ENCODE measurements around the gene CTSK. TPM values are rescaled to one million over a fixed set of nuclear protein-coding genes. Genes with fewer than 3 reads are reported as not detected.
"Not testable (repeated sequence)": the region's sequence is repeated elsewhere in the genome, so short reads cannot be mapped to it uniquely, and the experiment has no call there.

CTSK gene
- total RNA-seq, 2 donors from 2014 or later, result 6.1 to 8.4 TPM

- 88 to 94% methylated on average over 3 to 4 of the region's 4 CpGs for WGBS, 2 experiments (ENCODE audit: insufficient coverage in 1 of 2, insufficient read length in 1 of 2)
- H3K4me1 ChIP-seq (ENCODE audit: control insufficient read depth, insufficient read depth, low read length), result no peaks in the 10 kb centered on the region
- Mint-ChIP-seq H3K27me3 (ENCODE audit: insufficient read depth) (no peaks in the 10 kb centered on the region), H3K4me3 (no peak overlapping the region), H3K27ac (no peak overlapping the region), H3K9me3 (no peaks in the 10 kb centered on the region), H3K4me1 (no peaks in the 10 kb centered on the region), H3K36me3 (ENCODE audit: low read depth) (no peaks in the 10 kb centered on the region)
- no peak overlapping the region for H3K27ac ChIP-seq (ENCODE audit: low read depth, low read length)
- DNase-seq, result no peak
- no peak for TF ChIP-seq CTCF (conservative IDR thresholded peaks at IDR 0.05)
- H3K4me3 ChIP-seq (ENCODE audit: low read length), result no peak overlapping the region
- no peaks in the 10 kb centered on the region for H3K9me3 ChIP-seq (ENCODE audit: control insufficient read depth, low read length)
- no peaks in the 10 kb centered on the region for H3K27me3 ChIP-seq (ENCODE audit: control insufficient read depth, insufficient read depth, low read length, poor library complexity, severe bottlenecking)
- H3K36me3 ChIP-seq (ENCODE audit: control insufficient read depth, insufficient read depth, low read length), result no peaks in the 10 kb centered on the region
- no peak overlapping the region for H3K9ac ChIP-seq (ENCODE audit: extremely low read depth, low read length, poor library complexity, severe bottlenecking)
Observed at GRCh38 chr1:150772326-150772725, 35.7 kb downstream of the CTSK start.

GRCh38 chr1:150767704-150768103, 40.4 kb downstream of the CTSK start:
- not testable (repeated sequence) for H3K36me3 Mint-ChIP-seq (ENCODE audit: low read depth)
- WGBS, 2 experiments (ENCODE audit: insufficient coverage in 1 of 2, insufficient read length in 1 of 2), result 29 to 55% methylated on average over 1 of the region's 1 CpG

GRCh38 chr1:150765977-150766301, 42.1 kb downstream of the CTSK start:
- H3K27me3 ChIP-seq (ENCODE audit: control insufficient read depth, insufficient read depth, low read length, poor library complexity, severe bottlenecking); H3K9me3 ChIP-seq (ENCODE audit: control insufficient read depth, low read length); H3K9ac ChIP-seq (ENCODE audit: extremely low read depth, low read length, poor library complexity, severe bottlenecking); H3K4me1 ChIP-seq (ENCODE audit: control insufficient read depth, insufficient read depth, low read length); H3K27ac Mint-ChIP-seq; H3K4me1 Mint-ChIP-seq; H3K27me3 Mint-ChIP-seq (ENCODE audit: insufficient read depth); H3K36me3 Mint-ChIP-seq (ENCODE audit: low read depth); DNase-seq; H3K36me3 ChIP-seq (ENCODE audit: control insufficient read depth, insufficient read depth, low read length); H3K9me3 Mint-ChIP-seq; H3K4me3 ChIP-seq (ENCODE audit: low read length); H3K27ac ChIP-seq (ENCODE audit: low read depth, low read length); H3K4me3 Mint-ChIP-seq: not testable (repeated sequence)
- 86 to 97% methylated on average over 1 of the region's 1 CpG for WGBS, 2 experiments (ENCODE audit: insufficient coverage in 1 of 2, insufficient read length in 1 of 2)

More at GRCh38 chr1:150767704-150768103, 40.4 kb downstream of the CTSK start:
- H3K9me3 ChIP-seq (ENCODE audit: control insufficient read depth, low read length); H3K9me3 Mint-ChIP-seq; H3K27ac ChIP-seq (ENCODE audit: low read depth, low read length); H3K27me3 ChIP-seq (ENCODE audit: control insufficient read depth, insufficient read depth, low read length, poor library complexity, severe bottlenecking); H3K4me1 ChIP-seq (ENCODE audit: control insufficient read depth, insufficient read depth, low read length); H3K9ac ChIP-seq (ENCODE audit: extremely low read depth, low read length, poor library complexity, severe bottlenecking); H3K27me3 Mint-ChIP-seq (ENCODE audit: insufficient read depth); H3K4me3 Mint-ChIP-seq; H3K27ac Mint-ChIP-seq; H3K4me1 Mint-ChIP-seq; H3K4me3 ChIP-seq (ENCODE audit: low read length); H3K36me3 ChIP-seq (ENCODE audit: control insufficient read depth, insufficient read depth, low read length); DNase-seq: not testable (repeated sequence)

- peaks cover under 1% of the 10 kb centered on the region for H3K36me3 Mint-ChIP-seq (ENCODE audit: low read depth)
- H3K9me3 Mint-ChIP-seq, result peaks cover 5% of the 10 kb centered on the region
- Histone ChIP-seq H3K9me3 (ENCODE audit: control insufficient read depth, low read length) (peaks cover 6% of the 10 kb centered on the region), H3K4me3 (ENCODE audit: low read length) (no peak within 1 kb of the TSS), H3K27me3 (ENCODE audit: control insufficient read depth, insufficient read depth, low read length, poor library complexity, severe bottlenecking) (no peaks in the 10 kb centered on the region), H3K4me1 (ENCODE audit: control insufficient read depth, insufficient read depth, low read length) (no peaks in the 10 kb centered on the region), H3K27ac (ENCODE audit: low read depth, low read length) (no peak within 1 kb of the TSS), H3K36me3 (ENCODE audit: control insufficient read depth, insufficient read depth, low read length) (no peaks in the 10 kb centered on the region), H3K9ac (ENCODE audit: extremely low read depth, low read length, poor library complexity, severe bottlenecking) (no peak within 1 kb of the TSS)
- no peak for DNase-seq
- WGBS, 2 experiments (ENCODE audit: insufficient coverage in 1 of 2, insufficient read length in 1 of 2), result 83 to 93% methylated on average over 4 of the region's 4 CpGs
- H3K4me3 Mint-ChIP-seq, result no peak within 1 kb of the TSS
- H3K27me3 Mint-ChIP-seq (ENCODE audit: insufficient read depth), result no peaks in the 10 kb centered on the region
- H3K27ac Mint-ChIP-seq, result no peak within 1 kb of the TSS
- peaks cover 2% of the 10 kb centered on the region for H3K4me1 Mint-ChIP-seq
- TF ChIP-seq CTCF (conservative IDR thresholded peaks at IDR 0.05), result no peak
Observed at GRCh38 chr1:150765296-150765976, 42.6 kb downstream of the CTSK start, which contains the start of gene CTSS. Gene CTSS (minus strand): TSS chr1:150765778. CDS start chr1:150764763, 1,015 bp downstream.

All from endodermal cell (in vitro differentiated cells).